Measurements from ENCODE around the gene MCF2L2.

DNA sequence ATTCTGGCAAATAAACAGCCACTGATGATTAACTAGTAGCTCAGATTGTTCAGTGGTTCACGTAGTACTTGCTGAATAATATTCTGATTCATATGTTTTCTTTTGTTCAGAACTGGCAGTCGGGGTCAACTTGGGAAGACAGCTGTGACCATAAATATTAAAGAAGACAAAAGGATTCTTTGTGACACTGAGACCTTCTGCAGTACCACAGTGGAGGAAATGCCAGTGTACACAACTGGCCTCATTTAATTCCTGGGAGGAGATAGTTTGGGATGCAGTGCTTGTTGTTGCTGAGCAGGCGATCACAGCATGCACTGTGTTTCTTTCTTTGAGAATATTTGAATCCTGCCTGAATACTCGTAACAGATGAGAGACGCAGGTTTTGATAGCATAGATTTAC is 26.7 kb upstream of the MCF2L2 start:
- TF ChIP-seq, protein P1, sequence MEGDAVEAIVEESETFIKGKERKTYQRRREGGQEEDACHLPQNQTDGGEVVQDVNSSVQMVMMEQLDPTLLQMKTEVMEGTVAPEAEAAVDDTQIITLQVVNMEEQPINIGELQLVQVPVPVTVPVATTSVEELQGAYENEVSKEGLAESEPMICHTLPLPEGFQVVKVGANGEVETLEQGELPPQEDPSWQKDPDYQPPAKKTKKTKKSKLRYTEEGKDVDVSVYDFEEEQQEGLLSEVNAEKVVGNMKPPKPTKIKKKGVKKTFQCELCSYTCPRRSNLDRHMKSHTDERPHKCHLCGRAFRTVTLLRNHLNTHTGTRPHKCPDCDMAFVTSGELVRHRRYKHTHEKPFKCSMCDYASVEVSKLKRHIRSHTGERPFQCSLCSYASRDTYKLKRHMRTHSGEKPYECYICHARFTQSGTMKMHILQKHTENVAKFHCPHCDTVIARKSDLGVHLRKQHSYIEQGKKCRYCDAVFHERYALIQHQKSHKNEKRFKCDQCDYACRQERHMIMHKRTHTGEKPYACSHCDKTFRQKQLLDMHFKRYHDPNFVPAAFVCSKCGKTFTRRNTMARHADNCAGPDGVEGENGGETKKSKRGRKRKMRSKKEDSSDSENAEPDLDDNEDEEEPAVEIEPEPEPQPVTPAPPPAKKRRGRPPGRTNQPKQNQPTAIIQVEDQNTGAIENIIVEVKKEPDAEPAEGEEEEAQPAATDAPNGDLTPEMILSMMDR (conservative IDR thresholded peaks at IDR 0.05 in 1 of 2, IDR thresholded peaks at IDR 0.05 in 1 of 2; ENCODE audit: extremely low read depth in 1 of 2, insufficient read depth in 1 of 2, low read depth in 1 of 2, low read length in 2 of 2) = no peak
- TF ChIP-seq EZH2 (IDR thresholded peaks at IDR 0.05; ENCODE audit: borderline replicate concordance, low read length) = no peak
